ENCODE measurements around the gene WDR17.

The WDR17 gene

DNA sequence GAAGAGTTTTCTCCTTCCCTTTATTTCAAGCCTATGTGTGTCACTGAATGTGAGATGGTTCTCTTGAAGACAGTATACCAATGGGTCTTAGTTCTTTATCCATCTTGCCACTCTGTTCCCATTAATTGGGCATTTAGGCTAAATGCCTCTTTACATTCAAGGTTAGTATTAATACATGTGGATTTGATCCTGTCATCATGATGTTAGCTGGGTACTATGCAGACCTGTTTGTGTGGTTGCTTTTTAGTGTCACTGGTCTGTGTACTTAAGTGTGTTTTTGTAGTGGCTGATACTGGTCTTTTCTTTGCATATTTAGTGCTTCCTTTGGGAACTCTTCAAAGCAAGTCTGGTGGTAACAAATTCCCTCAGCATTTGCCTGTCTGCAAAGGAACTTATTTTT lies 23.4 kb upstream of the WDR17 start:
- Histone ChIP-seq H3K27ac (no peak overlapping the region), H3K9me3 (no peaks in the 10 kb centered on the region), H3K36me3 (no peaks in the 10 kb centered on the region), H3K4me3 (ENCODE audit: low read depth in 1 of 2, low read length in 1 of 2) (no peak overlapping the region), H3K4me1 (ENCODE audit: control insufficient read depth in 1 of 2, insufficient read depth in 1 of 2, low read depth in 1 of 2, low read length in 1 of 2) (no peaks in the 10 kb centered on the region), H3K27me3 (no peaks in the 10 kb centered on the region)
- TF ChIP-seq, protein P1, sequence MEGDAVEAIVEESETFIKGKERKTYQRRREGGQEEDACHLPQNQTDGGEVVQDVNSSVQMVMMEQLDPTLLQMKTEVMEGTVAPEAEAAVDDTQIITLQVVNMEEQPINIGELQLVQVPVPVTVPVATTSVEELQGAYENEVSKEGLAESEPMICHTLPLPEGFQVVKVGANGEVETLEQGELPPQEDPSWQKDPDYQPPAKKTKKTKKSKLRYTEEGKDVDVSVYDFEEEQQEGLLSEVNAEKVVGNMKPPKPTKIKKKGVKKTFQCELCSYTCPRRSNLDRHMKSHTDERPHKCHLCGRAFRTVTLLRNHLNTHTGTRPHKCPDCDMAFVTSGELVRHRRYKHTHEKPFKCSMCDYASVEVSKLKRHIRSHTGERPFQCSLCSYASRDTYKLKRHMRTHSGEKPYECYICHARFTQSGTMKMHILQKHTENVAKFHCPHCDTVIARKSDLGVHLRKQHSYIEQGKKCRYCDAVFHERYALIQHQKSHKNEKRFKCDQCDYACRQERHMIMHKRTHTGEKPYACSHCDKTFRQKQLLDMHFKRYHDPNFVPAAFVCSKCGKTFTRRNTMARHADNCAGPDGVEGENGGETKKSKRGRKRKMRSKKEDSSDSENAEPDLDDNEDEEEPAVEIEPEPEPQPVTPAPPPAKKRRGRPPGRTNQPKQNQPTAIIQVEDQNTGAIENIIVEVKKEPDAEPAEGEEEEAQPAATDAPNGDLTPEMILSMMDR (IDR thresholded peaks at IDR 0.05): no peak

DNA sequence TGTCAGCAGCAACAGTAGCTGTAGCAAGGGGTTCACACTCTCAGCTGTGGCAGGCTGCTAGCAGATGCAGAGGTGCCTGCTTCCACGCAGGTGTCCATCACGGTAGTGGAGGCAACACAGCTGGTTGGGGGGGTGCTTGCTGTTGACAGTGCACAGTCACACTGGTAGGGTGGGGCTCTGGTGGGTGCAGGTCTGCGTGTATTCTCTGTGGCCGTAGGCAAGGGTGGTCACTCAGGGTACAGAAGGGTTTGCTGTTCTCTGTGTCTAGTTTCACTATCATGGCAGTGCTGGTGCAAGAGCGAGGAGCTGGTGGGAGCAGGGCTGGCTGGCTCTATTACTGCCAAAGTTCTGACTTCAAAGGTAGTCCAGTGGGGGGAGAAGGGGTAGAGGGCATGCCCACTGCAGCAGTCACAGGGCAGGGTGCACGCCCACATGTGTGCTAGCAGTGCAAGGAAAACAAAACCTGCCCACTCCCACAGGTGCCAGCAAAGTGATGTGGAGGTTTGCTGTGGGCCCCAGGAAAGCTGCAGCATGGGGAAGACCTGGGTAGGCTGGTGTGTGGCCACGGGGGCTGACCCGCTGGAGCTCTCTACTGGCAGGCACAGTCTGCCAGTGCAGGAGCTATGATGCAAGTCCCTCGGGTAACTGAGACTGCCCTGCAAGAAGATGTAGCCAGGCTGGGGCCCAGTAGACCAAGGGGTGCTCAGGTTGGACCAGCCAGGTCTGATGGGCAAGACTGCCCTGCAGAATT lies 21.6 kb upstream of the WDR17 start:
- Histone ChIP-seq H3K27ac (no peak overlapping the region), H3K4me1 (ENCODE audit: control insufficient read depth in 1 of 2, insufficient read depth in 1 of 2, low read depth in 1 of 2, low read length in 1 of 2) (no peaks in the 10 kb centered on the region), H3K27me3 (no peaks in the 10 kb centered on the region), H3K36me3 (no peaks in the 10 kb centered on the region), H3K4me3 (ENCODE audit: low read depth in 1 of 2, low read length in 1 of 2) (no peak overlapping the region), H3K9me3 (no peaks in the 10 kb centered on the region)
- TF ChIP-seq, protein P1 (IDR thresholded peaks at IDR 0.05): no peak

DNA sequence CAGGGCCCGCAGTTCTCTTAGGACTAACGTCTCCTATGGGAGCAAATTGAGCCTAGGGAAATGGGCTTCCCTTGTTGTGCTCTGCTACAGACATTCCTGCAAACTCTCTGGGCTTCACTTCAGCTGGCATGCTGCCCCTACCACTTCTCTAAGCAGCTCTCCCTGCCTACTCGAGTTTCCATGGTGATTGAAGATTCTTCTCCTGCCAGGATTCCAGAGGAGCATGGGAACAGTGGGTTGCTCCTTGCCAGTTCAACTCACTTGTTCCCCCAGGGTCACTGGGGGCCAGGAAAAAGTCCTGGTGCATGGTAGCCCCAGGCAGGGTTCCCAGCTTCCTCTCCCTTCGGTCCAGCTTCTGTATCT lies 21.1 kb upstream of the WDR17 start:
- H3K36me3 ChIP-seq: no peaks in the 10 kb centered on the region
- no peak overlapping the region for H3K27ac ChIP-seq
- no peak overlapping the region for H3K4me3 ChIP-seq (ENCODE audit: low read depth in 1 of 2, low read length in 1 of 2)
- TF ChIP-seq, protein P1 (IDR thresholded peaks at IDR 0.05): no peak
- no peaks in the 10 kb centered on the region for H3K4me1 ChIP-seq (ENCODE audit: control insufficient read depth in 1 of 2, insufficient read depth in 1 of 2, low read depth in 1 of 2, low read length in 1 of 2)
- no peaks in the 10 kb centered on the region for H3K9me3 ChIP-seq
- H3K27me3 ChIP-seq: no peaks in the 10 kb centered on the region

DNA sequence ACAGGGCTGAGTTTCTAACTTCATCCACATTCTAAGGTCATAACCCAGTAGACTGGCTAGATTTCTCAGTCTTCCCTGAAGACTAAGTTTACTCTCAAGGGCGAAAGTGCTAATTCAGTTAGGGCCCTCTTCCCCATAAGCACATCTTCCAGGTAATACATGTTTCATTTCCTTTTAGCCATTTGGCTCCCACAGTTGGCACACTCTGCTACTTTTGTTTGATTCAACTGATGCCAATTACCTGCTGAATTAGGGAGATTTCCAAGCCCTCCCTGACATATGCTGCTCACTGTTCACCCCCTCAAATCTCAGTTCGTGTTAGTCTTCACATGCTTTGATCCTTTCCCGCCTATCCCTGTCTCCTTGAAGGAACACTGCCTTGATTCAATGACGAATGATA lies 17.0 kb upstream of the WDR17 start:
- Histone ChIP-seq H3K27me3 (no peaks in the 10 kb centered on the region), H3K36me3 (no peaks in the 10 kb centered on the region), H3K4me1 (ENCODE audit: control insufficient read depth in 1 of 2, insufficient read depth in 1 of 2, low read depth in 1 of 2, low read length in 1 of 2) (no peaks in the 10 kb centered on the region), H3K27ac (no peak overlapping the region), H3K4me3 (ENCODE audit: low read depth in 1 of 2, low read length in 1 of 2) (no peak overlapping the region), H3K9me3 (no peaks in the 10 kb centered on the region)
- TF ChIP-seq, protein P1 (IDR thresholded peaks at IDR 0.05): no peak

DNA sequence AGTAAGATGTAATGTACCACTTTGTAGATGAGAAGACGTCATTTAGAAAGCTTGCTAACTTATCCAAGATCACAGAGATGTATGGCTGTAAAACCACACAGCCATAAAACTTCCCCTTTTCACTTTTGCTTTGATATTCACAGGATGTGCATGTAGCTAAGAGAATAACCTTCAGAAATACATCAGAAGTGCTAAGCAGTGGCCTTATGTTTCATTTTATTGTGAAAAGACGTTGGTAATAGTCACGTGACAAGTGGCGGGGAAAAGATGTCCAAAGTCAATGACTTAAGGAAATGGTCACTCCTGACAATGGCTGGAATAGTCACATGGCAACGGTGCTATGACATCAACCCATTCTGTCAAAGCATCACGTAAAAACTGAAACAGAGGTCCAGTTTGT lies 12.9 kb upstream of the WDR17 start:
- H3K27ac ChIP-seq: no peak overlapping the region
- TF ChIP-seq, protein P1 (IDR thresholded peaks at IDR 0.05): no peak
- H3K36me3 ChIP-seq: no peaks in the 10 kb centered on the region
- no peaks in the 10 kb centered on the region for H3K27me3 ChIP-seq
- H3K9me3 ChIP-seq: no peaks in the 10 kb centered on the region
- no peaks in the 10 kb centered on the region for H3K4me1 ChIP-seq (ENCODE audit: control insufficient read depth in 1 of 2, insufficient read depth in 1 of 2, low read depth in 1 of 2, low read length in 1 of 2)
- no peak overlapping the region for H3K4me3 ChIP-seq (ENCODE audit: low read depth in 1 of 2, low read length in 1 of 2)

All from neutrophil (primary cell).